RWPE2 (cell line): ENCODE results near the gene HSD11B1.

Experiments used
- ATAC-seq: fragments of 200-7000 bp; cut with Tn5 transposase; 3 replicates; pipeline ENCODE4 v1.9.1; 2021; ENCODE audit warnings: low read depth
- DNase-seq: peaks from one replicate; pipeline ENCODE4 v3.0.0-alpha.2; 2020; ENCODE audit warnings: low spot score
- H3K27ac ChIP-seq: fragments of 450-650 bp; 2 replicates; pipeline ENCODE4 v1.5.1; 2017; ENCODE audit warnings: mild to moderate bottlenecking; ENCODE audit not compliant: poor library complexity, severe bottlenecking
- H3K27me3 ChIP-seq: fragments of 250-450 bp; sonication (Bioruptor Pico); 2 replicates; pipeline ENCODE4 v1.5.1; 2021; ENCODE audit warnings: mild to moderate bottlenecking, moderate library complexity; ENCODE audit not compliant: insufficient read depth, poor library complexity, severe bottlenecking
- H3K36me3 ChIP-seq: fragments of 250-450 bp; sonication (Bioruptor Pico); 2 replicates; pipeline ENCODE4 v1.5.1; 2020; ENCODE audit warnings: low read depth, mild to moderate bottlenecking, moderate library complexity
- H3K4me1 ChIP-seq: fragments of 250-450 bp; sonication (Bioruptor Pico); 2 replicates; pipeline ENCODE4 v1.5.1; 2021; ENCODE audit warnings: mild to moderate bottlenecking, moderate library complexity; ENCODE audit not compliant: insufficient read depth, poor library complexity, severe bottlenecking
- H3K4me3 ChIP-seq: fragments of 250-450 bp; sonication (Bioruptor Pico); 2 replicates; pipeline ENCODE4 v1.5.1; 2021; ENCODE audit warnings: mild to moderate bottlenecking, moderate library complexity; ENCODE audit not compliant: severe bottlenecking
- H3K9me3 ChIP-seq: fragments of 250-450 bp; sonication (Bioruptor Pico); 2 replicates; pipeline ENCODE4 v1.5.1; 2021; ENCODE audit warnings: mild to moderate bottlenecking, moderate library complexity; ENCODE audit not compliant: severe bottlenecking
- TF ChIP-seq, protein P1 (sequence below): fragments of 450-650 bp; IDR thresholded peaks from one replicate; pipeline ENCODE4 v1.5.1; 2017; ENCODE audit warnings: mild to moderate bottlenecking, moderate library complexity; ENCODE audit not compliant: poor library complexity, severe bottlenecking

Gene HSD11B1

GRCh38 chr1:209728466-209728865, 23.8 kb downstream of the HSD11B1 start:
- no peaks in the 10 kb centered on the region for H3K9me3 ChIP-seq
- DNase-seq (no peak), ATAC-seq (no peak)
- H3K27me3 ChIP-seq = no peaks in the 10 kb centered on the region
- H3K4me3 ChIP-seq = no peak overlapping the region
- TF ChIP-seq, protein P1, sequence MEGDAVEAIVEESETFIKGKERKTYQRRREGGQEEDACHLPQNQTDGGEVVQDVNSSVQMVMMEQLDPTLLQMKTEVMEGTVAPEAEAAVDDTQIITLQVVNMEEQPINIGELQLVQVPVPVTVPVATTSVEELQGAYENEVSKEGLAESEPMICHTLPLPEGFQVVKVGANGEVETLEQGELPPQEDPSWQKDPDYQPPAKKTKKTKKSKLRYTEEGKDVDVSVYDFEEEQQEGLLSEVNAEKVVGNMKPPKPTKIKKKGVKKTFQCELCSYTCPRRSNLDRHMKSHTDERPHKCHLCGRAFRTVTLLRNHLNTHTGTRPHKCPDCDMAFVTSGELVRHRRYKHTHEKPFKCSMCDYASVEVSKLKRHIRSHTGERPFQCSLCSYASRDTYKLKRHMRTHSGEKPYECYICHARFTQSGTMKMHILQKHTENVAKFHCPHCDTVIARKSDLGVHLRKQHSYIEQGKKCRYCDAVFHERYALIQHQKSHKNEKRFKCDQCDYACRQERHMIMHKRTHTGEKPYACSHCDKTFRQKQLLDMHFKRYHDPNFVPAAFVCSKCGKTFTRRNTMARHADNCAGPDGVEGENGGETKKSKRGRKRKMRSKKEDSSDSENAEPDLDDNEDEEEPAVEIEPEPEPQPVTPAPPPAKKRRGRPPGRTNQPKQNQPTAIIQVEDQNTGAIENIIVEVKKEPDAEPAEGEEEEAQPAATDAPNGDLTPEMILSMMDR = no peak
- no peak overlapping the region for H3K27ac ChIP-seq
- no peaks in the 10 kb centered on the region for H3K4me1 ChIP-seq
- H3K36me3 ChIP-seq = no peaks in the 10 kb centered on the region

DNA sequence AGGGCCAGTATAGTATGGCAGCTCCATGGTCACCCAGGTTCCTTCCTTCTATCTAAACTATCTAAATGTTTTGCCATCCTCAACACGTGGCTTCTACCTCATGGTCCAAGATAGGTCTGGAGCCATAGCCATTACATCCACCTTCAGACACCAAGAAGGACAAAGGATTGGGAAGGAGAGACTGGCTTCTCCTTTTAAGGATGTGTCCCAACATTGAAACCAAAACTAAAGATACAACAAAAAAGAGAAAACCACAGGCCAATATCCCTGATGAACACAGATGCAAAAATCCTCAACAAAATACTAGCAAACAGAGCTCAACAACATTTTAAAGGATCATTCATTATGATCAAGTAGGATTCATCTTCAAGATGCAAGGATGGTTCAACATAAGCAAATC, 24.8 kb downstream of the HSD11B1 start:
- ATAC-seq (no peak), DNase-seq (no peak)
- H3K9me3 ChIP-seq = no peaks in the 10 kb centered on the region
- no peaks in the 10 kb centered on the region for H3K4me1 ChIP-seq
- no peak overlapping the region for H3K4me3 ChIP-seq
- H3K27ac ChIP-seq = no peak overlapping the region
- H3K36me3 ChIP-seq = no peaks in the 10 kb centered on the region
- H3K27me3 ChIP-seq = no peaks in the 10 kb centered on the region
- TF ChIP-seq, protein P1 = no peak

GRCh38 chr1:209732725-209733124, 28.1 kb downstream of the HSD11B1 start:
- H3K36me3 ChIP-seq = no peaks in the 10 kb centered on the region
- no peak for ATAC-seq
- TF ChIP-seq, protein P1 = no peak
- H3K4me1 ChIP-seq = no peaks in the 10 kb centered on the region
- no peaks in the 10 kb centered on the region for H3K27me3 ChIP-seq
- no peak overlapping the region for H3K4me3 ChIP-seq
- H3K9me3 ChIP-seq = no peaks in the 10 kb centered on the region
- no peak for DNase-seq
- H3K27ac ChIP-seq = no peak overlapping the region

DNA sequence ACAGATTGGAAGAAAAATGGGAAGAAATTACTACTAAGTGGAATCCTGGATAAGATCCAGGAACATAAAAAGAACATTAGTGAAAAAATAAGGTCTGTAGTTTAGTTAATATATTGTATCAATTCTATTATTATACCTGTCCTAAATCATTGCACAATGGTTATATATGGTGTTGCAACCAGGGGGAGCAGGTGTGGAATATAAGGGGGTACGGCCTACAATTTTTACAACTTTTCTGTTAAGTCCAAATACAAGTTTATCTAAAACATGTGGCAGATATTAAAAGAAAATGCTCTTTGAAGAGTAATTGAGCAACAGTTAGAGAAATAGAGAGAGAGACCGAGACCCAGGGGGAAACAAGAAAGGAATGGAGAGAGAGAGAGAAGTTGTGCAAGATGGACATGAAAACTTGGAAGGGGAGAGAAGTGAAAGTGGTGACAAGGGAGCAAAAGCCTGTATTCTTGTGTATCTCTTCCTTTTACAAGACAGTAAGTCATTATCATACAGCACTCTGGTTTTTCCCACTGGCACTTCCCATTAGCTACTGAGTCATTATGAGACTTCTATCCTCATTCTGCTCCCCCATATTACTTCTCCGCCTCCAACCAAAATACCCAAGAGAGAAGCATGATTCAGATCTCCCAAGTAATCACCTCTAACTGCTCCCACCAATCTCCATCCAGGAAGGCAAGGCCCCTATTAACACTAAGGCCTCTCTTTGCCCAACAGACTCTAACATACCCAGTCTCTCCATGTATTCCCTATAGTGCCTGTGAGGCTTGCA, 29.0 kb downstream of the HSD11B1 start:
- Histone ChIP-seq H3K4me1 (no peaks in the 10 kb centered on the region), H3K9me3 (no peaks in the 10 kb centered on the region), H3K36me3 (no peaks in the 10 kb centered on the region), H3K4me3 (no peak overlapping the region), H3K27ac (no peak overlapping the region), H3K27me3 (no peaks in the 10 kb centered on the region)
- TF ChIP-seq, protein P1 = no peak
- DNase-seq (no peak), ATAC-seq (no peak)

- TF ChIP-seq, protein P1 = no peak
- no peak for ATAC-seq
Observed at GRCh38 chr1:209736490-209737117, 32.0 kb downstream of the HSD11B1 start.

More at GRCh38 chr1:209736490-209737117, 32.0 kb downstream of the HSD11B1 start:
- Histone ChIP-seq H3K4me3 (no peak overlapping the region), H3K36me3 (no peaks in the 10 kb centered on the region), H3K9me3 (no peaks in the 10 kb centered on the region), H3K27ac (no peak overlapping the region), H3K27me3 (no peaks in the 10 kb centered on the region), H3K4me1 (no peaks in the 10 kb centered on the region)
- no peak for DNase-seq
